SK-N-SH (cell line): ENCODE results near the gene KIRREL1. TPM values are rescaled to one million over a fixed set of nuclear protein-coding genes. Genes with fewer than 3 reads are reported as not detected.

Experiments
- CTCF ChIA-PET: fragments of 300-600, 350-600 bp; formaldehyde crosslinking; extraction: SDS; loops from one replicate; lab custom pipeline; 2021; lab: Yijun Ruan, JAX
- POLR2A ChIA-PET: fragments of 350-600 bp; sonication (Branson Sonifier 250); formaldehyde crosslinking; extraction: SDS; loops from one replicate; lab custom pipeline; 2020; ENCODE audit warnings: antibody characterized with exemption, inconsistent platforms; lab: Yijun Ruan, JAX
- DNase-seq: peaks from one replicate; pipeline ENCODE4 v3.0.0; 2012
- H2AFZ ChIP-seq: fragments of 200-600 bp; sonication (generic); 2 replicates; pipeline ENCODE4 v1.8.1; 2016; ENCODE audit warnings: antibody characterized with exemption, mild to moderate bottlenecking, low read depth
- H3F3A ChIP-seq: fragments of 200-600 bp; sonication (generic); replicated peaks from 2 replicates; pipeline ENCODE3; 2016; ENCODE audit warnings: antibody characterized with exemption, mild to moderate bottlenecking; ENCODE audit not compliant: insufficient read depth
- H3K27ac ChIP-seq, 2 experiments: fragments of 200-500 bp in 1 of 2; fragments of 200-600 bp in 1 of 2; sonication (Bioruptor generic) in 1 of 2; sonication (generic), shearing (Covaris generic) in 1 of 2; 2 replicates each; pipeline versions ENCODE4 v1.5.1 to v1.6.1; 2014 to 2016; ENCODE audit warnings: low read depth in 2 of 2, inconsistent platforms in 1 of 2, low read length in 1 of 2, mild to moderate bottlenecking in 1 of 2, mixed read lengths in 1 of 2
- H3K27me3 ChIP-seq: fragments of 200-600 bp; sonication (generic), shearing (Covaris generic); 2 replicates; pipeline ENCODE4 v1.6.1; 2016; ENCODE audit warnings: mixed run types; ENCODE audit not compliant: insufficient read depth
- H3K36me3 ChIP-seq, 2 experiments: fragments of 200-500 bp in 1 of 2; fragments of 200-600 bp in 1 of 2; sonication (Bioruptor generic) in 1 of 2; sonication (generic) in 1 of 2; replicated peaks in 1 of 2; 2 replicates each; pipeline versions ENCODE3 to v1.5.1; 2014 to 2016; ENCODE audit warnings: low read length in 1 of 2, mild to moderate bottlenecking in 1 of 2; ENCODE audit not compliant: insufficient read depth in 2 of 2, control insufficient read depth in 1 of 2
- H3K4me1 ChIP-seq, 2 experiments: fragments of 200-500 bp in 1 of 2; fragments of 200-600 bp in 1 of 2; sonication (Bioruptor generic) in 1 of 2; sonication (generic), shearing (Covaris generic) in 1 of 2; 2 replicates each; pipeline versions ENCODE4 v1.5.1 to v1.6.1; 2014 to 2016; ENCODE audit warnings: low read depth in 1 of 2, low read length in 1 of 2, mixed run types in 1 of 2; ENCODE audit not compliant: insufficient read depth in 2 of 2, control insufficient read depth in 1 of 2
- H3K4me2 ChIP-seq: fragments of 200-600 bp; sonication (generic), shearing (Covaris generic); 2 replicates; pipeline ENCODE4 v1.6.1; 2017; ENCODE audit warnings: mixed run types
- H3K4me3 ChIP-seq, 2 experiments: fragments of 200-500 bp in 1 of 2; fragments of 200-600 bp in 1 of 2; sonication (Bioruptor generic) in 1 of 2; sonication (generic), shearing (Covaris generic) in 1 of 2; 2 replicates each; pipeline versions ENCODE4 v1.5.1 to v1.8.1; 2014 to 2016; ENCODE audit warnings: low read depth in 2 of 2, inconsistent platforms in 1 of 2, low read length in 1 of 2, mild to moderate bottlenecking in 1 of 2, mixed read lengths in 1 of 2, moderate library complexity in 1 of 2
- H3K79me2 ChIP-seq: fragments of 200-600 bp; sonication (generic); 2 replicates; pipeline ENCODE4 v1.8.1; 2017; ENCODE audit warnings: mild to moderate bottlenecking; ENCODE audit not compliant: insufficient read depth
- H3K9ac ChIP-seq: fragments of 200-600 bp; sonication (generic); 2 replicates; pipeline ENCODE4 v1.6.1; 2017; ENCODE audit warnings: mixed run types
- H3K9me2 ChIP-seq: fragments of 200-600 bp; sonication (generic); 2 replicates; pipeline ENCODE4 v1.6.1; 2017; ENCODE audit warnings: mixed run types
- H3K9me3 ChIP-seq: fragments of 200-600 bp; sonication (generic); 2 replicates; pipeline ENCODE4 v1.6.1; 2017; ENCODE audit warnings: mixed run types, mild to moderate bottlenecking, moderate library complexity
- H4K20me1 ChIP-seq: fragments of 200-600 bp; sonication (generic); 2 replicates; pipeline ENCODE4 v1.6.1; 2017; ENCODE audit warnings: mild to moderate bottlenecking, mixed run types; ENCODE audit not compliant: insufficient read depth
- CTCF ChIP-seq: fragments of 200-600 bp; sonication (generic); IDR thresholded peaks from 2 replicates; pipeline ENCODE4 v1.6.1; 2017; ENCODE audit warnings: antibody characterized with exemption, mild to moderate bottlenecking, moderate library complexity
- EP300 ChIP-seq, 2 experiments: IDR thresholded peaks; 2 replicates each; pipeline versions ENCODE4 v1.4.0 to v1.6.1; 2012; ENCODE audit warnings: borderline replicate concordance in 1 of 2, low read depth in 1 of 2, low read length in 1 of 2
- EZH2phosphoT487 ChIP-seq: fragments of 200-600 bp; sonication (generic); IDR thresholded peaks from 2 replicates; pipeline ENCODE4 v1.6.1; 2017; ENCODE audit warnings: low read depth, mixed run types, mild to moderate bottlenecking, antibody characterized with exemption, moderate library complexity, borderline replicate concordance
- FOSL2 ChIP-seq: IDR thresholded peaks from 2 replicates; pipeline ENCODE4 v1.4.0; 2012; ENCODE audit warnings: low read depth, mild to moderate bottlenecking, moderate library complexity, borderline replicate concordance
- FOXM1 ChIP-seq: IDR thresholded peaks from 2 replicates; pipeline ENCODE4 v1.4.0; 2012; ENCODE audit warnings: low read depth, mild to moderate bottlenecking
- GATA2 ChIP-seq: sonication (generic); formaldehyde crosslinking; IDR thresholded peaks from 2 replicates; pipeline ENCODE4 v1.5.0; 2020; ENCODE audit warnings: mild to moderate bottlenecking, missing genetic modification reagents
- JUND ChIP-seq: IDR thresholded peaks from 2 replicates; pipeline ENCODE4 v1.4.0; 2012
- MAX ChIP-seq: IDR thresholded peaks from 2 replicates; pipeline ENCODE4 v1.4.0; 2012; ENCODE audit warnings: low read depth
- MEF2A ChIP-seq: IDR thresholded peaks from 2 replicates; pipeline ENCODE4 v1.4.0; 2012; ENCODE audit warnings: low read depth, borderline replicate concordance
- MXI1 ChIP-seq: IDR thresholded peaks from 2 replicates; pipeline ENCODE4 v1.6.1; 2012; ENCODE audit warnings: mild to moderate bottlenecking, low read depth, low read length, improper control_type of control experiment
- NRF1 ChIP-seq: IDR thresholded peaks from 2 replicates; pipeline ENCODE4 v1.6.1; 2012; ENCODE audit warnings: low read depth, mild to moderate bottlenecking, low read length
- PBX3 ChIP-seq: IDR thresholded peaks from 2 replicates; pipeline ENCODE4; 2012
- RAD21 ChIP-seq: IDR thresholded peaks from 2 replicates; pipeline ENCODE4 v1.6.1; 2012; ENCODE audit warnings: mild to moderate bottlenecking, low read length
- SIN3A ChIP-seq: IDR thresholded peaks from 2 replicates; pipeline ENCODE4 v1.6.1; 2012; ENCODE audit warnings: low read depth, mild to moderate bottlenecking, low read length, moderate library complexity, borderline replicate concordance
- SMC3 ChIP-seq: IDR thresholded peaks from 2 replicates; pipeline ENCODE4 v1.6.1; 2012; ENCODE audit warnings: low read depth, low read length, improper control_type of control experiment
- TEAD4 ChIP-seq: IDR thresholded peaks from 2 replicates; pipeline ENCODE4 v1.4.0; 2012; ENCODE audit warnings: mild to moderate bottlenecking, borderline replicate concordance; ENCODE audit not compliant: insufficient read depth
- USF2 ChIP-seq: fragments of 150-350 bp; IDR thresholded peaks from 2 replicates; pipeline ENCODE4 v1.6.1; 2017; ENCODE audit warnings: antibody characterized with exemption, low read length, low read depth, borderline replicate concordance
- ZBTB33 ChIP-seq: IDR thresholded peaks from 2 replicates; pipeline ENCODE4 v1.4.0; 2012; ENCODE audit warnings: low read depth, borderline replicate concordance
- WGBS: methylation state at CpG from one replicate; pipeline ENCODE4 v1.1.6; 2017; ENCODE audit warnings: low lambda C conversion rate; 5-methylcytosine and 5-hydroxymethylcytosine counted together
- polyA plus RNA-seq, 3 experiments: library from polyadenylated mRNA; depleted of rRNA; stranded (reverse); fragments of >200 nt; gene quantifications; 2 replicates each; pipeline ENCODE4 v1.2.3, GENCODE V29; 2012

The KIRREL1 gene
- polyA plus RNA-seq, 1 of the 3 experiments (the other 2 are of a cell fraction), result 47.8 TPM

GRCh38 chr1:157959750-157960149 is 33.7 kb upstream of the KIRREL1 start:
- Histone ChIP-seq H3K4me1 (peaks cover 0 to 7% of the 10 kb centered on the region in 2 experiments; a peak in 2 of 4 replicates), H3K27ac (no peak overlapping the region), H3K9ac (no peak overlapping the region), H3F3A (peaks cover 7% of the 10 kb centered on the region), H3K9me3 (no peaks in the 10 kb centered on the region), H3K36me3 (no peaks in the 10 kb centered on the region)
- ChIA-PET CTCF (interaction anchor here (0.6 to 1.7 kb wide), 4 partner anchors 9 to 1112 kb away, joined by 3 to 5 read pairs (median 3); no protein-coding TSS in a partner anchor), POLR2A (no interaction called here)
- 11% methylated on average over 5 of the region's 5 CpGs for WGBS
- TF ChIP-seq PBX3 (no peak), SIN3A (no peak), EZH2phosphoT487 (no peak), FOXM1 (no peak), MXI1 (no peak), USF2 (no peak), ZBTB33 (no peak), NRF1 (no peak)
- TF ChIP-seq, all 33 proteins: peak for 0
- DNase-seq, result no peak
- Histone ChIP-seq H3K4me2 (no peak overlapping the region), H2AFZ (no peak overlapping the region), H3K79me2 (no peaks in the 10 kb centered on the region), H3K4me3 (no peak overlapping the region), H4K20me1 (no peaks in the 10 kb centered on the region), H3K27me3 (peaks cover 65% of the 10 kb centered on the region), H3K9me2 (no peaks in the 10 kb centered on the region)

- Histone ChIP-seq H3K27me3 (peaks cover 55% of the 10 kb centered on the region), H3K9ac (no peak overlapping the region), H3K4me1 (peaks cover 0 to 11% of the 10 kb centered on the region in 2 experiments; a peak in 2 of 4 replicates), H2AFZ (no peak overlapping the region), H3K9me2 (no peaks in the 10 kb centered on the region), H3K79me2 (no peaks in the 10 kb centered on the region), H4K20me1 (no peaks in the 10 kb centered on the region), H3F3A (peaks cover 7% of the 10 kb centered on the region), H3K36me3 (no peaks in the 10 kb centered on the region), H3K27ac (no peak overlapping the region), H3K9me3 (no peaks in the 10 kb centered on the region), H3K4me2 (no peak overlapping the region), H3K4me3 (no peak overlapping the region)
- WGBS, result 7% methylated on average over 2 of the region's 2 CpGs
- ChIA-PET POLR2A (no interaction called here), CTCF (interaction anchor here (1.3 to 5.0 kb wide), 3 partner anchors 11 to 164 kb away, joined by 3 to 48 read pairs (median 5); no protein-coding TSS in a partner anchor)
- no peak for DNase-seq
- TF ChIP-seq GATA2, result no peak
- no peak for TF ChIP-seq MAX
- no peak; the same call in 1 of the 2 replicates for TF ChIP-seq CTCF
- TF ChIP-seq EP300 (IDR thresholded peaks at IDR 0.05; ENCODE audit: borderline replicate concordance in 1 of 2, low read depth in 1 of 2, low read length in 1 of 2), result no peak
- TF ChIP-seq RAD21, result no peak
- no peak for TF ChIP-seq TEAD4
- no peak for TF ChIP-seq FOSL2
- TF ChIP-seq JUND, result no peak
- no peak for TF ChIP-seq MEF2A
- TF ChIP-seq PBX3, result no peak
- no peak for TF ChIP-seq SMC3
- TF ChIP-seq FOXM1, result no peak
Measured at GRCh38 chr1:157960773-157961172, 32.7 kb upstream of the KIRREL1 start.
